Activated CD4-positive, alpha-beta memory T cell treated with anti-CD3 and anti-CD28 coated beads for 36 hours (primary cell): ENCODE data around the gene SLC15A1. TPM values are rescaled to one million over a fixed set of nuclear protein-coding genes. Genes with fewer than 3 reads are reported as not detected.
"Not testable (repeated sequence)": the region's sequence is repeated elsewhere in the genome, so short reads cannot be mapped to it uniquely, and the experiment has no call there.

Experiments
- CTCF ChIA-PET: fragments of 350-600 bp; sonication (Branson Sonifier 250); formaldehyde crosslinking; loops from one replicate; lab custom pipeline; 2021; ENCODE audit warnings: antibody characterized with exemption, inconsistent platforms; lab: Charles Lee
- POLR2A ChIA-PET: fragments of 350-600 bp; sonication (Branson Sonifier 250); formaldehyde crosslinking; loops from one replicate; lab custom pipeline; 2021; ENCODE audit warnings: antibody characterized with exemption; lab: Charles Lee
- DNase-seq: peaks from one replicate; pipeline ENCODE4 v3.0.0-alpha.2; 2020
- H3K27ac Mint-ChIP-seq: one replicate; pipeline ENCODE4 v1.8.0; 2021; ENCODE audit warnings: mixed read lengths
- H3K27me3 Mint-ChIP-seq: one replicate; pipeline ENCODE4 v1.8.0; 2021; ENCODE audit warnings: mixed read lengths
- H3K36me3 Mint-ChIP-seq: one replicate; pipeline ENCODE4 v1.8.0; 2021; ENCODE audit warnings: mixed read lengths
- H3K4me1 Mint-ChIP-seq: one replicate; pipeline ENCODE4 v1.8.0; 2021; ENCODE audit warnings: low read depth, mixed read lengths
- H3K4me3 Mint-ChIP-seq: one replicate; pipeline ENCODE4 v1.8.0; 2021; ENCODE audit warnings: mild to moderate bottlenecking, mixed read lengths
- H3K9me3 Mint-ChIP-seq: one replicate; pipeline ENCODE4 v1.8.0; 2021; ENCODE audit warnings: mixed read lengths
- intact Hi-C: fragments of 100-400 bp; cut with micrococcal nuclease; formaldehyde crosslinking; loops from one replicate; pipeline ENCODE4 v1.15.1; 2023
- total RNA-seq, 2 experiments: library from RNA; stranded (reverse); gene quantifications; one replicate each; pipeline ENCODE4 v1.2.3, GENCODE V29; 2021

SLC15A1 gene
- total RNA-seq, 2 experiments from 2014 or later = not detected

GRCh38 chr13:98761986-98762616 is 9.6 kb upstream of the SLC15A1 start:
- no peaks in the 10 kb centered on the region for H3K36me3 Mint-ChIP-seq
- ChIA-PET POLR2A (no interaction called here), CTCF (no interaction called here)
- H3K27ac Mint-ChIP-seq = no peak overlapping the region
- H3K4me3 Mint-ChIP-seq = no peak overlapping the region
- DNase-seq = no peak
- H3K27me3 Mint-ChIP-seq = peaks cover 2% of the 10 kb centered on the region
- intact Hi-C loops = no loop called here
- peaks cover 12% of the 10 kb centered on the region for H3K9me3 Mint-ChIP-seq
- H3K4me1 Mint-ChIP-seq = no peaks in the 10 kb centered on the region

- H3K9me3 Mint-ChIP-seq = peaks cover 12% of the 10 kb centered on the region
- no peaks in the 10 kb centered on the region for H3K4me1 Mint-ChIP-seq
- DNase-seq = no peak
- no peaks in the 10 kb centered on the region for H3K36me3 Mint-ChIP-seq
- ChIA-PET CTCF (interaction anchor here (0.6 kb wide), 1 partner anchor 75 kb away, joined by 3 read pairs; no protein-coding TSS in a partner anchor), POLR2A (no interaction called here)
- H3K27me3 Mint-ChIP-seq = peaks cover 2% of the 10 kb centered on the region
- H3K4me3 Mint-ChIP-seq = no peak overlapping the region
- H3K27ac Mint-ChIP-seq = no peak overlapping the region
- intact Hi-C loops = no loop called here
Measured at GRCh38 chr13:98761126-98761985, 8.9 kb upstream of the SLC15A1 start.

GRCh38 chr13:98755729-98756128 is 3.3 kb upstream of the SLC15A1 start:
- H3K27me3 Mint-ChIP-seq = peaks cover 44% of the 10 kb centered on the region
- intact Hi-C loops = no loop called here
- no peaks in the 10 kb centered on the region for H3K36me3 Mint-ChIP-seq
- H3K4me1 Mint-ChIP-seq = no peaks in the 10 kb centered on the region
- no peak for DNase-seq
- ChIA-PET CTCF (no interaction called here), POLR2A (no interaction called here)
- no peak overlapping the region for H3K27ac Mint-ChIP-seq
- no peak overlapping the region for H3K4me3 Mint-ChIP-seq
- H3K9me3 Mint-ChIP-seq = peaks cover 17% of the 10 kb centered on the region

GRCh38 chr13:98755116-98755515 is 2.6 kb upstream of the SLC15A1 start:
- Mint-ChIP-seq H3K9me3 (peaks cover 13% of the 10 kb centered on the region), H3K27me3 (peaks cover 49% of the 10 kb centered on the region), H3K4me1 (no peaks in the 10 kb centered on the region), H3K36me3 (no peaks in the 10 kb centered on the region), H3K27ac (no peak overlapping the region), H3K4me3 (no peak overlapping the region)
- CTCF ChIA-PET = no interaction called here
- DNase-seq = no peak
- intact Hi-C loops = no loop called here
- POLR2A ChIA-PET = no interaction called here

- CTCF ChIA-PET, H3K9me3 Mint-ChIP-seq, H3K36me3 Mint-ChIP-seq, POLR2A ChIA-PET, H3K4me1 Mint-ChIP-seq, intact Hi-C loops, DNase-seq, H3K27ac Mint-ChIP-seq, H3K4me3 Mint-ChIP-seq: not testable (repeated sequence)
- H3K27me3 Mint-ChIP-seq = peaks cover 51% of the 10 kb centered on the region
Measured at GRCh38 chr13:98754468-98754867, 2.0 kb upstream of the SLC15A1 start.

- CTCF ChIA-PET = no interaction called here
- H3K36me3 Mint-ChIP-seq = no peaks in the 10 kb centered on the region
Measured at GRCh38 chr13:98751861-98752466, 508 bp downstream of the SLC15A1 start.

GRCh38 chr13:98751367-98751782 is 1.1 kb downstream of the SLC15A1 start:
- POLR2A ChIA-PET = no interaction called here
- Mint-ChIP-seq H3K4me3 (no peak overlapping the region), H3K27me3 (peaks cover 58% of the 10 kb centered on the region), H3K36me3 (no peaks in the 10 kb centered on the region), H3K4me1 (no peaks in the 10 kb centered on the region), H3K27ac (no peak overlapping the region), H3K9me3 (peaks cover 9% of the 10 kb centered on the region)
- intact Hi-C loops = no loop called here
- DNase-seq = no peak
- CTCF ChIA-PET = no interaction called here

More at GRCh38 chr13:98751861-98752466, 508 bp downstream of the SLC15A1 start:
- peaks cover 58% of the 10 kb centered on the region for H3K27me3 Mint-ChIP-seq
- H3K4me3 Mint-ChIP-seq = no peak overlapping the region
- H3K4me1 Mint-ChIP-seq = no peaks in the 10 kb centered on the region
- POLR2A ChIA-PET = no interaction called here
- DNase-seq = no peak
- intact Hi-C loops = no loop called here
- H3K9me3 Mint-ChIP-seq = peaks cover 9% of the 10 kb centered on the region
- no peak overlapping the region for H3K27ac Mint-ChIP-seq

GRCh38 chr13:98749501-98749900 is 3.0 kb downstream of the SLC15A1 start:
- Mint-ChIP-seq H3K27me3 (peaks cover 46% of the 10 kb centered on the region), H3K4me3 (no peak overlapping the region), H3K9me3 (peaks cover 9% of the 10 kb centered on the region), H3K4me1 (no peaks in the 10 kb centered on the region), H3K27ac (no peak overlapping the region), H3K36me3 (no peaks in the 10 kb centered on the region)
- no peak for DNase-seq
- intact Hi-C loops = no loop called here
- POLR2A ChIA-PET = no interaction called here
- CTCF ChIA-PET = no interaction called here

GRCh38 chr13:98746968-98747367 is 5.5 kb downstream of the SLC15A1 start:
- H3K27me3 Mint-ChIP-seq = peaks cover 28% of the 10 kb centered on the region
- H3K4me3 Mint-ChIP-seq = no peak overlapping the region
- ChIA-PET CTCF (interaction anchor here (0.6 kb wide), 1 partner anchor 700 kb away, joined by 3 read pairs; no protein-coding TSS in a partner anchor), POLR2A (no interaction called here)
- intact Hi-C loops = no loop called here
- DNase-seq = no peak
- H3K36me3 Mint-ChIP-seq = no peaks in the 10 kb centered on the region
- no peak overlapping the region for H3K27ac Mint-ChIP-seq
- no peaks in the 10 kb centered on the region for H3K4me1 Mint-ChIP-seq
- H3K9me3 Mint-ChIP-seq = no peaks in the 10 kb centered on the region

- Mint-ChIP-seq H3K9me3 (peaks cover 6% of the 10 kb centered on the region), H3K36me3 (no peaks in the 10 kb centered on the region), H3K27ac (no peak overlapping the region), H3K4me3 (no peak overlapping the region), H3K27me3 (peaks cover 2% of the 10 kb centered on the region), H3K4me1 (no peaks in the 10 kb centered on the region)
- POLR2A ChIA-PET = no interaction called here
- intact Hi-C loops = no loop called here
- DNase-seq = no peak
- CTCF ChIA-PET = no interaction called here
Measured at GRCh38 chr13:98743377-98743776, 9.1 kb downstream of the SLC15A1 start.

GRCh38 chr13:98742961-98743360 is 9.5 kb downstream of the SLC15A1 start:
- H3K4me3 Mint-ChIP-seq = no peak overlapping the region
- no peaks in the 10 kb centered on the region for H3K4me1 Mint-ChIP-seq
- peaks cover 9% of the 10 kb centered on the region for H3K9me3 Mint-ChIP-seq
- no peak overlapping the region for H3K27ac Mint-ChIP-seq
- ChIA-PET CTCF (no interaction called here), POLR2A (no interaction called here)
- DNase-seq = no peak
- H3K36me3 Mint-ChIP-seq = no peaks in the 10 kb centered on the region
- intact Hi-C loops = no loop called here
- peaks cover 2% of the 10 kb centered on the region for H3K27me3 Mint-ChIP-seq

GRCh38 chr13:98741741-98742435 is 10.6 kb downstream of the SLC15A1 start:
- H3K27ac Mint-ChIP-seq = no peak overlapping the region
- H3K4me3 Mint-ChIP-seq = no peak overlapping the region
- POLR2A ChIA-PET = no interaction called here
- H3K4me1 Mint-ChIP-seq = no peaks in the 10 kb centered on the region
- H3K27me3 Mint-ChIP-seq = peaks cover 2% of the 10 kb centered on the region
- CTCF ChIA-PET = no interaction called here
- no peaks in the 10 kb centered on the region for H3K36me3 Mint-ChIP-seq
- intact Hi-C loops = no loop called here
- DNase-seq = no peak
- peaks cover 18% of the 10 kb centered on the region for H3K9me3 Mint-ChIP-seq
